GM13976 (cell line): ENCODE measurements around the gene ZNF579.

Experiments
- DNase-seq: peaks from one replicate; pipeline ENCODE4 v3.0.0; 2012; ENCODE audit warnings: low spot score
- in situ Hi-C: fragments of 300-500 bp; cut with MboI; formaldehyde crosslinking; loops from one replicate; pipeline ENCODE4 v1.12.0; 2022; ENCODE audit warnings: low sequenced_read_pairs, mixed read lengths, inconsistent platforms; ENCODE audit not compliant: unreplicated experiment
- TF ChIP-seq, protein P1 (sequence below): IDR thresholded peaks from 2 replicates; pipeline ENCODE4 v1.5.1; 2012; ENCODE audit warnings: borderline replicate concordance, mild to moderate bottlenecking; ENCODE audit not compliant: insufficient read depth; ENCODE audit errors: extremely low read depth, missing control alignments, control extremely low read depth

The ZNF579 gene

DNA sequence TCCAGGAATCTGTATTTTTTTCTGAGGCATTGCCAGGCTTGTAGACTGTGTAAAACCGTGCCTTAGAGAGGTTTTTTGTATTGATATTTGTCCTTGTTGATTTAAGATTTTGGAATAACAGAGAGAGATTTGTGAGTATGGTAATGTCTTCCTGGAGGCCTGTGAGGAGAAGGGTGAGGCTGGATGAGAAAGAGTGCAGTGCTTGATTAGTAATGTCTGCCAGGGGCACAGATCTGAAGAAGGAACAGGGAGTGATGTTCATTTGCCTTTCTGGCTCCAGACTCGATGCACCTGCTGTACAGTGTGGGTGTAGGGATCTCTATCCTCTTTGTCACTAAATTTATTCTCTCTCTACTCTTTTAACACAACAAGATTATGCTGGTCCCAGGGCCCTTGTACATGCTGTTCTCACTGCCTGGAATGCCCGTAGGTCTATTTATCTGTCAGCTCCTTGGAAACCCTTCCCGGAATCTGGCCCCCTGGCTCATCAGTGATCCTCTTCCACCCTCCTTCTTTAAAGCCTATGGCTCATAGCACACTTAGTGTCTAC, 14.4 kb upstream of the ZNF579 start:
- DNase-seq, result no peak
- TF ChIP-seq, protein P1, sequence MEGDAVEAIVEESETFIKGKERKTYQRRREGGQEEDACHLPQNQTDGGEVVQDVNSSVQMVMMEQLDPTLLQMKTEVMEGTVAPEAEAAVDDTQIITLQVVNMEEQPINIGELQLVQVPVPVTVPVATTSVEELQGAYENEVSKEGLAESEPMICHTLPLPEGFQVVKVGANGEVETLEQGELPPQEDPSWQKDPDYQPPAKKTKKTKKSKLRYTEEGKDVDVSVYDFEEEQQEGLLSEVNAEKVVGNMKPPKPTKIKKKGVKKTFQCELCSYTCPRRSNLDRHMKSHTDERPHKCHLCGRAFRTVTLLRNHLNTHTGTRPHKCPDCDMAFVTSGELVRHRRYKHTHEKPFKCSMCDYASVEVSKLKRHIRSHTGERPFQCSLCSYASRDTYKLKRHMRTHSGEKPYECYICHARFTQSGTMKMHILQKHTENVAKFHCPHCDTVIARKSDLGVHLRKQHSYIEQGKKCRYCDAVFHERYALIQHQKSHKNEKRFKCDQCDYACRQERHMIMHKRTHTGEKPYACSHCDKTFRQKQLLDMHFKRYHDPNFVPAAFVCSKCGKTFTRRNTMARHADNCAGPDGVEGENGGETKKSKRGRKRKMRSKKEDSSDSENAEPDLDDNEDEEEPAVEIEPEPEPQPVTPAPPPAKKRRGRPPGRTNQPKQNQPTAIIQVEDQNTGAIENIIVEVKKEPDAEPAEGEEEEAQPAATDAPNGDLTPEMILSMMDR, result no peak
- in situ Hi-C loops, result no loop called here

DNA sequence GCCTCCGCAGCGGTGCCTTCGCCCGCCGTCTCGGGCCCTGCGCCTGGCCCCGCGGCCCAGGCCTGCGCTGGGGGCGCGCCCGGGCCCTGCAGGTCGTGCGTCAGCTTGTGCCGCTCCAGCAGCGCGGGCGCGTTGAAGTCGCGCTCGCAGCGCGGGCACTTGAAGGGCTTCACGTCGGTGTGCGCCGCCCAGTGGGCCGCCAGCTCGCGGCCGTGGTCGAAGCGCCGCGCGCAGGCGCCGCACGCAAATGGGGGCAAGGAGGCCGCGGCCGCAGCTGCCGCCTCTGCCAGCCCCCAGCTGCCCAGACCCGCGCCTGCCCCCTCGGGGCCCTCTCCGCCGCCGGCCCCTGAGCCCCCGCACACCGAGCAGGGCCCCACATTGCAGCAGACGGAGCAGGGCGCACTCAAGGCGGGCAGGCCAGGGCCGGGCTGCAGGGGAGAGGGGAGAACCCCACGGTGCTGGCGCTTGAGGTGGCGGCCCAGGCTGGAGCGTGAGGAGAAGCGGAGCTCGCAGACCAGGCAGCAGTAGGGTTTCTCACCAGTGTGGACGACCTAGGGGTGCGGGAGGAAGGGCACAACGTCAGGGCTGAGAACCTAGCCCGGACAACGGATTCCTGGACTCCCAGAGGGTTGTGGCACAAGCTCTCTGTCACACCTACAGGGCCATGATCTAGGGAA, 12.6 kb upstream of the ZNF579 start:
- no peak for DNase-seq
- in situ Hi-C loops, result no loop called here
- TF ChIP-seq, protein P1, result no peak

DNA sequence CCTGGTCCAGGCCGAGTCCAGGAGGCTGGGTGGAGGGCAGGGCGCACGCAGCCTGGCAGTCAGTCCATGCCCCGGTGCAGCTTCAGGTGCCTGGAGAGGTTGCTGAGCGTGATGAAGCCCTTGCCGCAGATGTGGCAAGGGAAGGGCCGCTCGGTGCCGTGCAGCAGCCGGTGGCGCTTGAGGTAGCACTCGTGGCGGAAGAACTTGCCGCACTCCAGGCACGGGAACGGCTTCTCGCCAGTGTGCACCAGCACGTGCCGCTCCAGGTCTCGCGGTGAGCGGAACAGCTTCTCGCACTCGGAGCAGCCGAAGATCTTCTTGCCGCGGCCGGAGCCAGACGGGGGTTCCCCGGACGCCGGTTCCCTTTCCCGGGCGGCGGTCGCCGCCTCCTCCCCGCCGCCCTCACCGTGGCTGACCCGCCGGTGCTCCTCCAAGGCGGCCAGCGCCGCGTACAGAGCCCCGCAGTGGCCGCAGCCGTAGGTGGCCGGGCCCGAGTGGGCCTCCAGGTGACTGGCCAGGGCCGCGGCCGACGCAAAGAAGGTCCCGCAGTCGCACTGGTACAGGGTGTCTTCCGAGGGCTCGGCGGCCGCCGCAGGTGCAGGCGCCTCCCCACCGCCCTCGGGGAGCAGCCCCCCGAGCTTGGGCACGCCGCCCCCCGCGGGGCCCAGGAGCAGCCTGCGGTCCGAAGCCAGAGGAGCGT, 11.9 kb upstream of the ZNF579 start:
- in situ Hi-C loops, result no loop called here

DNA sequence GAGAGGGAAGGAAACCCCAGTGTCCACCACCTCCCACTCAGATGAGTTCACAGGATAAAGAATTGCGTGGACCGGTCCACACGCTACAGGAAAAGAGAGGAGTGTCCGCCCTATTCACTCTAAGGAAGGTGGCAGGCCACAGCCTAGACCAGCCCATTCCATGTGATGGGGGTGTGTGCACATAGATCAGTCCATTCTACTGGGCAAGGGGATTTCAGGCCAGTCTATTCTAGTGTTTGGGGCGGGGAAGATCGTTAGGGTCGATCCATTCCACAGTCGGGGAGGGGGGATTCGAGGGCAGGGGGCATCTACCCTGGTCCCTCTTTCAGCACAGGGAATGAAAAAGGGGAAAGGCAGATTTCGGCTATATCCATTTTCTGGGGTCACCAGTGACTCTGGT, 10.9 kb upstream of the ZNF579 start:
- DNase-seq, result no peak
- in situ Hi-C loops, result no loop called here
- TF ChIP-seq, protein P1, result no peak

More for the DNA sequence above, 11.9 kb upstream of the ZNF579 start:
- TF ChIP-seq, protein P1, result no peak
- DNase-seq, result no peak

DNA sequence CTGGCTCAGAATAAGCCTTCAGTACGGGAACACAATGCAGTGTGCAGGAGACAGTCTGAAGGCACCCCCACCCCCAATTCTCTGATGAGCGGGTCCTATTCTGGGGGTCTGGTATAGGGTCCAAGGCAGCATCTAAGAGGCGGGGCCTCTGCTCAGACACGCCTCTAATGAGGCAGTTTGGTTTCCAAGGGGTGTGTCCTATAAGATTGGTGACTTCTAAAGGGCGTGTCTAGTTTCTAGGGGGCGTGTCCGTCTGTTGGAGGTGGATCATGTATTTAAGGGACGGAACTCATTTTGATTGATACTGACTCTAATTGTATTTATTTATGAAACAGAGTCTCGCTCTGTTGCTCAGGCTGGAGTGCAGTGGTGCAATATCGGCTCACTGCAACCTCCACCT, 10.0 kb upstream of the ZNF579 start:
- in situ Hi-C loops, result no loop called here
- DNase-seq, result no peak

DNA sequence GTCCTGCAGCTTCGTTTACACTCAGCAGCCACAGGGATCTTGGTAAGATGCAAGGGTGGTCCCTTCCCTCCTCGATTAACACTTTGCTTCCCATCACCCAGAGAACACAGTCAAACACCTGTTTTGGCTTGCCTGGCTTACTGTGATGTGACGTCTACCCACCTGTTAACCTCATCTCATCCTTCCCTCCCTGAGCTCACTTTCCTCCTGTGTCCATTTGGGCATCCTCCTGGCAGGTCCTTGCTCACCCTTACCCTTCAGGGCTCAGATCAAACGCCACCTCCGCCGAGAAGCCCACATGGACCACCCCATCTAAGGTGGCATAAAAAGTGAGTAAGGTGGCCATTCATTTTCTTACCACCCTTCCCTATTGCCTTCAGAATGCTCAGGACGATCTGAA, 9.5 kb upstream of the ZNF579 start:
- in situ Hi-C loops, result no loop called here
- TF ChIP-seq, protein P1, result no peak
- DNase-seq, result no peak

More for the DNA sequence above, 10.0 kb upstream of the ZNF579 start:
- TF ChIP-seq, protein P1, result no peak

DNA sequence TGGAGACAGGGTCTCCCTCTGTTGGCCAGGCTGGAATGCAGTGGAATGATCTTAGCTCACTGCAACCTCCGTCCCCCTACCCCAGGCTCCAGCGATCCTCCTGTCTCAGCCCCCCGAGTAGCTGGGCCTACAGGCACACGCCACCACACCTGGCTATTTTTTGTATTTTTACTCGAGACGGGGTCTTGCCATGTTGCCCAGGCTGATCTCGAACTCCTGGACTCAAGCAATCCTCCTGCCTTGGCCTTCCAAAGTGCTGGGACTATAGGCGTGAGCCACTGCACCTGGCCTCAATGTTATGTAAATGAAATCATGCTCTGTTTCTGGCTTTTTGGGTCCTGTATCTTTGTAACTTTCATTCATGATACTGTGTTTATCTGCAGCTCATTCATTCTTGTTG, 8.1 kb upstream of the ZNF579 start:
- TF ChIP-seq, protein P1, result no peak
- DNase-seq, result no peak
- in situ Hi-C loops, result no loop called here
